Panc1 (cell line): ENCODE data around the gene SYNCRIP. TPM values are rescaled to one million over a fixed set of nuclear protein-coding genes. Genes with fewer than 3 reads are reported as not detected.
"Not testable (repeated sequence)": the region's sequence is repeated elsewhere in the genome, so short reads cannot be mapped to it uniquely, and the experiment has no call there.

Experiments used
- ATAC-seq: fragments of 200-7000 bp; cut with Tn5 transposase; 2 replicates; pipeline ENCODE4 v1.9.1; 2020; ENCODE audit warnings: mild to moderate bottlenecking, moderate library complexity
- BruUV-seq: library from RNA; stranded (reverse); fragments of 400-500 nt; replicated peaks from 2 replicates; lab custom pipeline; 2021; lab: Mats Ljungman, UMichigan
- CTCF ChIA-PET: fragments of 300-600 bp; sonication (Branson Sonifier 250); formaldehyde crosslinking; loops from one replicate; lab custom pipeline; 2022; ENCODE audit warnings: antibody characterized with exemption; lab: Charles Lee
- POLR2A ChIA-PET: fragments of 300-600 bp; sonication (Branson Sonifier 250); formaldehyde crosslinking; loops from one replicate; lab custom pipeline; 2022; ENCODE audit warnings: antibody characterized with exemption; lab: Charles Lee
- DNase-seq: peaks from one replicate; pipeline ENCODE4 v3.0.0-alpha.2; 2010; ENCODE audit warnings: low read depth, low spot score
- H3K27ac ChIP-seq: 2 replicates; pipeline ENCODE4 v1.5.1; 2011; ENCODE audit warnings: mild to moderate bottlenecking, low read length, inconsistent platforms
- H3K27me3 ChIP-seq: fragments of 200-500 bp; sonication (Bioruptor generic); 2 replicates; pipeline ENCODE4 v1.6.0; 2014; ENCODE audit warnings: low read length, inconsistent platforms; ENCODE audit not compliant: control insufficient read depth, insufficient read depth
- H3K36me3 ChIP-seq: fragments of 200-500 bp; sonication (Bioruptor generic); 2 replicates; pipeline ENCODE4 v1.5.1; 2014; ENCODE audit warnings: inconsistent platforms, mild to moderate bottlenecking, low read length, moderate library complexity; ENCODE audit not compliant: control insufficient read depth, insufficient read depth
- H3K4me1 ChIP-seq: 2 replicates; pipeline ENCODE4 v1.5.1; 2011; ENCODE audit warnings: inconsistent platforms, mild to moderate bottlenecking, low read length, moderate library complexity; ENCODE audit not compliant: control insufficient read depth, insufficient read depth
- H3K4me3 ChIP-seq, 2 experiments: 2 replicates each; pipeline ENCODE4 v1.5.1; 2011 to 2012; ENCODE audit warnings: low read depth in 2 of 2, low read length in 2 of 2, mild to moderate bottlenecking in 2 of 2, inconsistent platforms in 1 of 2, moderate library complexity in 1 of 2
- H3K9me3 ChIP-seq: fragments of 200-500 bp; sonication (Bioruptor generic); 2 replicates; pipeline ENCODE4 v1.5.1; 2014; ENCODE audit warnings: low read depth, mild to moderate bottlenecking, inconsistent platforms, low read length, moderate library complexity; ENCODE audit not compliant: control insufficient read depth, insufficient read depth
- POLR2AphosphoS5 ChIP-seq: IDR thresholded peaks from 2 replicates; pipeline ENCODE4 v1.6.1; 2012; ENCODE audit warnings: mild to moderate bottlenecking, low read depth, low read length, moderate library complexity
- SIN3A ChIP-seq: IDR thresholded peaks from 2 replicates; pipeline ENCODE4 v1.6.1; 2012; ENCODE audit warnings: low read depth, mild to moderate bottlenecking, low read length, moderate library complexity, borderline replicate concordance; ENCODE audit not compliant: insufficient read depth
- in situ Hi-C: cut with HindIII; loops from 2 replicates; pipeline ENCODE4 v1.10.0; 2016; ENCODE audit warnings: low sequenced_read_pairs, low pct_unique_long_range_greater_than_20kb
- intact Hi-C: fragments of 100-400 bp; cut with micrococcal nuclease; formaldehyde crosslinking; loops from one replicate; pipeline ENCODE4 v1.10.0; 2022; ENCODE audit not compliant: unreplicated experiment
- total RNA-seq: library from RNA; stranded (reverse); gene quantifications from one replicate; pipeline ENCODE4 v1.2.1, GENCODE V29; 2021; ENCODE audit not compliant: unreplicated experiment
- TF ChIP-seq, protein P1 (sequence below), 2 experiments: IDR thresholded peaks; 2 replicates each; pipeline ENCODE4 v1.6.1; 2011 to 2012; ENCODE audit warnings: low read depth in 2 of 2, control low read depth in 1 of 2, low read length in 1 of 2, mild to moderate bottlenecking in 1 of 2, moderate library complexity in 1 of 2; ENCODE audit not compliant: insufficient read depth in 1 of 2

SYNCRIP gene
- total RNA-seq, 1 experiment from 2014 or later: 141 TPM

- CTCF ChIA-PET: no interaction called here
- H3K4me1 ChIP-seq: peaks cover 17% of the 10 kb centered on the region; the same call in 1 of the 2 replicates
- ATAC-seq (no peak), DNase-seq (no peak)
- in situ Hi-C loops: no loop called here
- H3K27me3 ChIP-seq: no peaks in the 10 kb centered on the region
- no TSS peak for BruUV-seq
- H3K4me3 ChIP-seq: no peak overlapping the region
- intact Hi-C loops: no loop called here
- H3K9me3 ChIP-seq: no peaks in the 10 kb centered on the region
- peaks cover 60% of the 10 kb centered on the region for H3K36me3 ChIP-seq
- H3K27ac ChIP-seq: no peak overlapping the region
- POLR2A ChIA-PET: interaction anchor here (0.6 to 1.4 kb wide), 2 partner anchors 17 to 38 kb away, joined by 5 read pairs; no protein-coding TSS in a partner anchor
- TF ChIP-seq, protein P1, sequence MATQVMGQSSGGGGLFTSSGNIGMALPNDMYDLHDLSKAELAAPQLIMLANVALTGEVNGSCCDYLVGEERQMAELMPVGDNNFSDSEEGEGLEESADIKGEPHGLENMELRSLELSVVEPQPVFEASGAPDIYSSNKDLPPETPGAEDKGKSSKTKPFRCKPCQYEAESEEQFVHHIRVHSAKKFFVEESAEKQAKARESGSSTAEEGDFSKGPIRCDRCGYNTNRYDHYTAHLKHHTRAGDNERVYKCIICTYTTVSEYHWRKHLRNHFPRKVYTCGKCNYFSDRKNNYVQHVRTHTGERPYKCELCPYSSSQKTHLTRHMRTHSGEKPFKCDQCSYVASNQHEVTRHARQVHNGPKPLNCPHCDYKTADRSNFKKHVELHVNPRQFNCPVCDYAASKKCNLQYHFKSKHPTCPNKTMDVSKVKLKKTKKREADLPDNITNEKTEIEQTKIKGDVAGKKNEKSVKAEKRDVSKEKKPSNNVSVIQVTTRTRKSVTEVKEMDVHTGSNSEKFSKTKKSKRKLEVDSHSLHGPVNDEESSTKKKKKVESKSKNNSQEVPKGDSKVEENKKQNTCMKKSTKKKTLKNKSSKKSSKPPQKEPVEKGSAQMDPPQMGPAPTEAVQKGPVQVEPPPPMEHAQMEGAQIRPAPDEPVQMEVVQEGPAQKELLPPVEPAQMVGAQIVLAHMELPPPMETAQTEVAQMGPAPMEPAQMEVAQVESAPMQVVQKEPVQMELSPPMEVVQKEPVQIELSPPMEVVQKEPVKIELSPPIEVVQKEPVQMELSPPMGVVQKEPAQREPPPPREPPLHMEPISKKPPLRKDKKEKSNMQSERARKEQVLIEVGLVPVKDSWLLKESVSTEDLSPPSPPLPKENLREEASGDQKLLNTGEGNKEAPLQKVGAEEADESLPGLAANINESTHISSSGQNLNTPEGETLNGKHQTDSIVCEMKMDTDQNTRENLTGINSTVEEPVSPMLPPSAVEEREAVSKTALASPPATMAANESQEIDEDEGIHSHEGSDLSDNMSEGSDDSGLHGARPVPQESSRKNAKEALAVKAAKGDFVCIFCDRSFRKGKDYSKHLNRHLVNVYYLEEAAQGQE (IDR thresholded peaks at IDR 0.05; ENCODE audit: insufficient read depth in 1 of 2, low read depth in 2 of 2, low read length in 1 of 2): no peak
Measured at GRCh38 chr6:85637579-85637978, 5.1 kb downstream of the SYNCRIP start.

- Histone ChIP-seq H3K36me3 (peaks cover 57% of the 10 kb centered on the region), H3K4me3 (no peak overlapping the region), H3K9me3 (no peaks in the 10 kb centered on the region), H3K4me1 (peaks cover 14% of the 10 kb centered on the region; the same call in 1 of the 2 replicates), H3K27me3 (no peaks in the 10 kb centered on the region), H3K27ac (no peak overlapping the region)
- BruUV-seq: no TSS peak
- ChIA-PET CTCF (no interaction called here), POLR2A (no interaction called here)
- in situ Hi-C loops (no loop called here), intact Hi-C loops (no loop called here)
- ATAC-seq (no peak), DNase-seq (no peak)
- TF ChIP-seq, protein P1 (IDR thresholded peaks at IDR 0.05; ENCODE audit: insufficient read depth in 1 of 2, low read depth in 2 of 2, low read length in 1 of 2): no peak
- TF ChIP-seq SIN3A (no peak), POLR2AphosphoS5 (no peak)
Measured at GRCh38 chr6:85632164-85632942, 10.3 kb downstream of the SYNCRIP start.

- H3K4me3 ChIP-seq, BruUV-seq, POLR2A ChIA-PET, in situ Hi-C loops, H3K27me3 ChIP-seq, CTCF ChIA-PET, H3K27ac ChIP-seq, H3K9me3 ChIP-seq, DNase-seq, ATAC-seq, intact Hi-C loops: not testable (repeated sequence)
- Histone ChIP-seq H3K4me1 (peaks cover 14% of the 10 kb centered on the region; the same call in 1 of the 2 replicates), H3K36me3 (peaks cover 52% of the 10 kb centered on the region)
Measured at GRCh38 chr6:85631117-85631516, 11.6 kb downstream of the SYNCRIP start.
